ENCODE measurements around the gene ACER1. TPM values are rescaled to one million over a fixed set of nuclear protein-coding genes. Genes with fewer than 3 reads are reported as not detected.

The ACER1 gene
- not detected in 2 replicates for total RNA-seq

GRCh38 chr19:6333439-6333838, at the start of gene ACER1:
TSS of gene ACER1 (minus strand) at chr19:6333612. CDS start at chr19:6333551, 61 bp downstream.
- no peak within 1 kb of the TSS for H3K4me3 Mint-ChIP-seq
- DNase-seq (no peak), ATAC-seq (ENCODE audit: low read depth) (no peak)
- CTCF ChIA-PET = no interaction called here
- no peaks in the 10 kb centered on the region for H3K9me3 Mint-ChIP-seq
- no peaks in the 10 kb centered on the region for H3K4me1 Mint-ChIP-seq
- no peak for TF ChIP-seq CTCF (IDR thresholded peaks at IDR 0.05)
- no peaks in the 10 kb centered on the region for H3K27me3 Mint-ChIP-seq
- H3K27ac Mint-ChIP-seq = no peak within 1 kb of the TSS
- POLR2A ChIA-PET = no interaction called here
- H3K36me3 Mint-ChIP-seq (ENCODE audit: low read depth) = no peaks in the 10 kb centered on the region
- intact Hi-C loops (cut with micrococcal nuclease) = no loop called here

GRCh38 chr19:6383188-6383587, 49.8 kb upstream of the ACER1 start:
- H3K9me3 Mint-ChIP-seq = peaks cover 4% of the 10 kb centered on the region
- no peaks in the 10 kb centered on the region for H3K27me3 Mint-ChIP-seq
- CTCF ChIA-PET = no interaction called here
- intact Hi-C loops (cut with micrococcal nuclease) = no loop called here
- no peak for TF ChIP-seq CTCF (IDR thresholded peaks at IDR 0.05)
- DNase-seq = no peak
- POLR2A ChIA-PET = no interaction called here
- H3K4me3 Mint-ChIP-seq = no peak overlapping the region
- ATAC-seq (ENCODE audit: low read depth) = no peak
- H3K36me3 Mint-ChIP-seq (ENCODE audit: low read depth) = peaks cover 86% of the 10 kb centered on the region
- no peak overlapping the region for H3K27ac Mint-ChIP-seq
- H3K4me1 Mint-ChIP-seq = no peaks in the 10 kb centered on the region

- ATAC-seq (ENCODE audit: low read depth) (no peak), DNase-seq (no peak)
- Mint-ChIP-seq H3K9me3 (peaks cover 4% of the 10 kb centered on the region), H3K27me3 (no peaks in the 10 kb centered on the region), H3K36me3 (ENCODE audit: low read depth) (peaks cover 70% of the 10 kb centered on the region), H3K4me1 (no peaks in the 10 kb centered on the region), H3K27ac (no peak overlapping the region), H3K4me3 (no peak overlapping the region)
- intact Hi-C loops (cut with micrococcal nuclease) = no loop called here
- ChIA-PET POLR2A (no interaction called here), CTCF (no interaction called here)
- TF ChIP-seq CTCF (IDR thresholded peaks at IDR 0.05) = no peak
Measured at GRCh38 chr19:6381030-6381750, 47.8 kb upstream of the ACER1 start.

GRCh38 chr19:6379744-6380143, 46.3 kb upstream of the ACER1 start:
- POLR2A ChIA-PET = no interaction called here
- intact Hi-C loops (cut with micrococcal nuclease) = no loop called here
- no peak for TF ChIP-seq CTCF (IDR thresholded peaks at IDR 0.05)
- no peak overlapping the region for H3K4me3 Mint-ChIP-seq
- H3K27ac Mint-ChIP-seq = no peak overlapping the region
- no peaks in the 10 kb centered on the region for H3K4me1 Mint-ChIP-seq
- ATAC-seq (ENCODE audit: low read depth) (no peak), DNase-seq (no peak)
- H3K27me3 Mint-ChIP-seq = no peaks in the 10 kb centered on the region
- H3K9me3 Mint-ChIP-seq = peaks cover 4% of the 10 kb centered on the region
- H3K36me3 Mint-ChIP-seq (ENCODE audit: low read depth) = peaks cover 56% of the 10 kb centered on the region
- CTCF ChIA-PET = no interaction called here

GRCh38 chr19:6378486-6378885, 45.1 kb upstream of the ACER1 start:
- ATAC-seq (ENCODE audit: low read depth) = no peak
- peaks cover 50% of the 10 kb centered on the region for H3K36me3 Mint-ChIP-seq (ENCODE audit: low read depth)
- no peaks in the 10 kb centered on the region for H3K27me3 Mint-ChIP-seq
- peaks cover 4% of the 10 kb centered on the region for H3K4me1 Mint-ChIP-seq
- H3K4me3 Mint-ChIP-seq = no peak overlapping the region
- POLR2A ChIA-PET = no interaction called here
- DNase-seq = no peak
- H3K9me3 Mint-ChIP-seq = peaks cover 4% of the 10 kb centered on the region
- H3K27ac Mint-ChIP-seq = no peak overlapping the region
- intact Hi-C loops (cut with micrococcal nuclease) = no loop called here
- CTCF ChIA-PET = no interaction called here
- TF ChIP-seq CTCF (IDR thresholded peaks at IDR 0.05) = no peak

Measured in activated B cell treated with CpG ODN at 0.5 μM for 24 hours (primary cell).